AG04450 (cell line): Measurements from ENCODE around the gene CREM. TPM values are rescaled to one million over a fixed set of nuclear protein-coding genes. Genes with fewer than 3 reads are reported as not detected.

ENCODE experiments used
- CTCF ChIA-PET: fragments of 300-600, 350-600 bp; formaldehyde crosslinking; extraction: SDS; loops from one replicate; lab custom pipeline; 2022; ENCODE audit warnings: antibody characterized with exemption, inconsistent platforms; lab: Charles Lee
- POLR2A ChIA-PET: fragments of 350-600 bp; formaldehyde crosslinking; extraction: SDS; loops from one replicate; lab custom pipeline; 2021; ENCODE audit warnings: antibody characterized with exemption, inconsistent platforms; lab: Yijun Ruan, JAX
- DNase-seq: peaks from one replicate; pipeline ENCODE4 v3.0.0-alpha.2; 2011; ENCODE audit warnings: low read depth, low spot score
- H3K27ac ChIP-seq: one replicate; pipeline ENCODE4 v1.5.1; 2012; ENCODE audit warnings: low read depth, low read length, control low read depth
- H3K27me3 ChIP-seq: one replicate; pipeline ENCODE4 v1.6.0; 2012; ENCODE audit warnings: low read length; ENCODE audit not compliant: control insufficient read depth, insufficient read depth
- H3K4me3 ChIP-seq: 2 replicates; pipeline ENCODE4 v1.5.1; 2011; ENCODE audit warnings: mild to moderate bottlenecking, low read depth, low read length, control low read depth
- H3K9me3 ChIP-seq: 2 replicates; pipeline ENCODE4 v1.5.1; 2012; ENCODE audit warnings: low read length; ENCODE audit not compliant: control insufficient read depth, insufficient read depth
- CTCF ChIP-seq: IDR thresholded peaks from 2 replicates; pipeline ENCODE4 v1.5.1; 2011; ENCODE audit warnings: low read depth, low read length, control low read depth, inconsistent platforms
- polyA plus RNA-seq: library from polyadenylated mRNA; depleted of rRNA; stranded (reverse); fragments of >200 nt; gene quantifications from 2 replicates; pipeline ENCODE4 v1.2.3, GENCODE V29; 2011

Gene CREM
- polyA plus RNA-seq, 1 experiment, result 48.2 TPM

DNA sequence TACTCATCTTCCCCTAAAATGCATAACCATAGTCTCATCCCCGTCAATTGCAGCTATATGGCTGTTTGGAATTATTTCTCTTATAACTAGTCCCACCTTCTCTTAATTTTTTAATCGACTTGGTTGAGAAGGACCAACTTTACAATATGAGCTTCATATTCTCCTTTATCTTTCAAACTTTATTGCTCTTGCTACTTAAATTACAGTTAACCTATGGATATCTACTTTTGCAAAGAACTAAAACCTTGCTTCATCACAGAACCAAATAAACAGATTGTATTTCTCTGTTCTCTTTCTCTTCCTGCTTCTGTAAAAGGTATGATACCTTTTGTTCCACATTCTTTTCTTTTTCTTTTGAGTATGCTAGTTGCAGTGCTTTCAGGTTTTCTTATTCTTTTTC is 6.1 kb downstream of the CREM start:
- TF ChIP-seq CTCF, result no peak
- Histone ChIP-seq H3K27me3 (no peaks in the 10 kb centered on the region), H3K4me3 (no peak overlapping the region), H3K27ac (no peak overlapping the region), H3K9me3 (no peaks in the 10 kb centered on the region)
- POLR2A ChIA-PET, result interaction anchor here (0.7 kb wide), 1 partner anchor 12 kb away, joined by 5 read pairs; no protein-coding TSS in a partner anchor
- CTCF ChIA-PET, result interaction anchor here (1.0 kb wide), 1 partner anchor 63 kb away, joined by 3 read pairs; no protein-coding TSS in a partner anchor
- DNase-seq, result no peak

GRCh38 chr10:35133586-35133985 is 6.9 kb downstream of the CREM start:
- Histone ChIP-seq H3K4me3 (no peak overlapping the region), H3K27ac (no peak overlapping the region), H3K27me3 (no peaks in the 10 kb centered on the region), H3K9me3 (no peaks in the 10 kb centered on the region)
- no peak for TF ChIP-seq CTCF
- no peak for DNase-seq
- ChIA-PET POLR2A (no interaction called here), CTCF (interaction anchor here (0.6 to 2.0 kb wide), 3 partner anchors 59 to 468 kb away, joined by 4 to 6 read pairs (median 6); no protein-coding TSS in a partner anchor)

DNA sequence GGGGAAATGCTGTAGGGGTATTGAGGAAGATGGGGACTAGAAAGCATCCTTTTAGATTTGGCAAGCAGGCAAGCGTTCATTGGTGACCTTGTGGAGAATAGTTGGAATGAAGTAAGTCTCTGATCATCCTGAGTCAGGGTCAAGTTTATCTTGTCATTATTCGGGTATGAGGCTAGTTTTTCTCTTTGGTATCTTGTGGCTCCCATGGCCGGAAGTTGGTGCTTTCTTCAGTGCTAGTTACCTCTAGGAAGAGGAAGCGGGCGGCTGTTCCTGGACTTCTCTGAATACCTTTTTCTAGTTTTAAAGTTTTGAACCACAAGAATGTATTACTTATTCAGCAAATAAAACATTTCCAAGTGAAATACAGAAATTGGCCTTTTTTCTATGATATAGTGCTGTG is 9.2 kb downstream of the CREM start:
- no peak overlapping the region for H3K27ac ChIP-seq
- POLR2A ChIA-PET, result interaction anchor here (0.5 kb wide), 1 partner anchor 23 kb away, joined by 8 read pairs; no protein-coding TSS in a partner anchor
- no peak overlapping the region for H3K4me3 ChIP-seq
- no peaks in the 10 kb centered on the region for H3K27me3 ChIP-seq
- DNase-seq, result no peak
- CTCF ChIA-PET, result no interaction called here
- no peaks in the 10 kb centered on the region for H3K9me3 ChIP-seq
- no peak for TF ChIP-seq CTCF

DNA sequence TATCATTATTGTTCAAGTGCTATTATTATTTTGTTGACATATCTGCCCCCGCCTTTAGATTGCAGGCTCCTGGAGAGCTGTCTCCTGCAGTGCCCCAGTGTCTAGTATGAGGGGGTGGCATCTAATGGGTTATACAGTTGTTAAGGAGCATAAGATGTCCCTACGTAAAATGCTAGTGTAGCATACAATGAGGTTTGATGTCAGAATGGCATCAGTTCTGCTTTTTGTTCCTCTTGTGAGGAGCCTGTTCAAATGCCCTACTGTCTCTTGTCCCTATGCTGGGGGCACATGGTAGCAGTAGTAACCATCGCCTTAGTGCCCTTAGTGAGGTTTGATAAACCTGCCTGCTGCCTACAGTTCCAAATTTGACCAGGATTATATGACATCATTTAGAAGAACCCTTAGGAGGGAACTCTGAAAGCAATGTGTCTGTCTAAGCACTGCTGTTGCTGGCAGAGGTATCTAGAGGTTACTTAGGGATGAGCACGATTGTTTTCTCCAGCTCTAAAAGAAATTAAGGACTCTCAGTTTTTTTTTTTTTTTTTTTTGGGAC is 9.7 kb downstream of the CREM start:
- ChIA-PET POLR2A (no interaction called here), CTCF (interaction anchor here (0.6 to 2.2 kb wide), 3 partner anchors 59 to 73 kb away, joined by 4 to 6 read pairs (median 6); no protein-coding TSS in a partner anchor)
- H3K27ac ChIP-seq, result no peak overlapping the region
- H3K4me3 ChIP-seq, result no peak overlapping the region
- no peak for DNase-seq
- no peaks in the 10 kb centered on the region for H3K27me3 ChIP-seq
- H3K9me3 ChIP-seq, result no peaks in the 10 kb centered on the region
- no peak for TF ChIP-seq CTCF

DNA sequence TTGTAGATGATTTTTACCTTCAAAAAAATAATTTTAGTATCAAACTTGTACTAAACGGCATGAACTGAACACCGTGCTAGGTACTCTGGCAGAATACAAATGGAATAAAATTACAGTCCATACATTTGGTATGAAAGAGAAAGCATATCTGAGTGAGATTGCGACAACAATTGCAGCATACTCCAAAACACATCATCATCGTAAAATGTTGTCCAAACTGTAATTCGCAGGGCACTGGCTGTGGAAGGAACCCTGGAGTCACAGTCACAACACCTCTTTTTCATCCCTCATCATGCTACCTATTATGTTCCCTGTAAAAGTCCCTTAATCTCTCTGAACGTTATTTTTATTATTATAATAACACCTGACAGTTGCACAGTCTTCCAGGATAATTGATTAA is 13.5 kb downstream of the CREM start:
- Histone ChIP-seq H3K27me3 (no peaks in the 10 kb centered on the region), H3K4me3 (no peak overlapping the region), H3K27ac (no peak overlapping the region), H3K9me3 (no peaks in the 10 kb centered on the region)
- POLR2A ChIA-PET, result no interaction called here
- no peak for DNase-seq
- no peak for TF ChIP-seq CTCF
- CTCF ChIA-PET, result interaction anchor here (1.0 kb wide), 1 partner anchor 14 kb away, joined by 4 read pairs; no protein-coding TSS in a partner anchor
